Calu3 (cell line): ENCODE data around the gene SLC26A9. TPM values are rescaled to one million over a fixed set of nuclear protein-coding genes. Genes with fewer than 3 reads are reported as not detected.

Source experiments
- BruUV-seq: library from RNA; stranded (reverse); fragments of 400-500 nt; replicated peaks from 2 replicates; lab custom pipeline; 2021; lab: Mats Ljungman, UMichigan
- CTCF ChIA-PET: fragments of 300-600 bp; sonication (Branson Sonifier 250); formaldehyde crosslinking; loops from one replicate; lab custom pipeline; 2022; ENCODE audit warnings: antibody characterized with exemption; lab: Charles Lee
- DNase-seq: peaks from one replicate; pipeline ENCODE4 v3.0.0; 2022
- H3K27ac Mint-ChIP-seq: one replicate; pipeline ENCODE4 v1.8.0; 2022; ENCODE audit warnings: mixed read lengths; ENCODE audit not compliant: unreplicated experiment
- H3K27me3 Mint-ChIP-seq: one replicate; pipeline ENCODE4 v1.8.0; 2022; ENCODE audit warnings: mixed read lengths; ENCODE audit not compliant: unreplicated experiment
- H3K36me3 Mint-ChIP-seq: one replicate; pipeline ENCODE4 v1.8.0; 2022; ENCODE audit warnings: mild to moderate bottlenecking, moderate library complexity, mixed read lengths; ENCODE audit not compliant: insufficient read depth, unreplicated experiment
- H3K4me1 Mint-ChIP-seq: one replicate; pipeline ENCODE4 v1.8.0; 2022; ENCODE audit warnings: mild to moderate bottlenecking, low read depth, mixed read lengths; ENCODE audit not compliant: unreplicated experiment
- H3K4me3 Mint-ChIP-seq: one replicate; pipeline ENCODE4 v1.8.0; 2022; ENCODE audit warnings: mild to moderate bottlenecking, low read depth, moderate library complexity, mixed read lengths; ENCODE audit not compliant: unreplicated experiment
- H3K9me3 Mint-ChIP-seq: one replicate; pipeline ENCODE4 v1.8.0; 2022; ENCODE audit warnings: low read depth, mixed read lengths; ENCODE audit not compliant: unreplicated experiment
- intact Hi-C: fragments of 100-400 bp; cut with micrococcal nuclease; formaldehyde crosslinking; loops from one replicate; pipeline ENCODE4 v1.10.0; 2022; ENCODE audit not compliant: unreplicated experiment
- total RNA-seq: library from RNA; stranded (reverse); gene quantifications from 2 replicates; pipeline ENCODE4 v1.2.3, GENCODE V29; 2022
- TF ChIP-seq, protein P1 (sequence below): fragments of 200-600 bp; IDR thresholded peaks from one replicate; pipeline ENCODE4 v1.8.0; 2022; ENCODE audit warnings: antibody characterized with exemption; ENCODE audit not compliant: unreplicated experiment

Gene SLC26A9
- total RNA-seq, 1 experiment from 2014 or later: 7.6 TPM

DNA sequence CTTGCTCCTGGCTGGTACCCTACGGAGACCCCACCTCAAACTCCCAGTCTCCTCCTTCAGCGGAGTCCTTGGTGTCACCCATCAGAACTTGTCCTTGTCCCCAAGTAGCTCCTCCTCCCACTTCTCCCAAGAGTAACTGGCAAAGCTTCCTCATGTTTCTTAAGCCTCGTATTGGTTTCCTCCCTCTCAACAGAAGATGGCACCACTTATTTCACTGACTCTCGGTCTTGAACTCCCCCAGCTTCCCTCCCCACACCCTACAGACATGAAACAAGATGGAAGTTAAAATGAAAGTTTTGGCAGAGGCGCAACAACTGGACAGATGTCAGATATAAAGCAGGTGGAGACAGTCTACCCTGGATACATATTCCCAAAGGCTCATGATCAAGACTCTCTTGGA is 46.5 kb upstream of the SLC26A9 start:
- Mint-ChIP-seq H3K27ac (no peak overlapping the region), H3K4me1 (peaks cover 8% of the 10 kb centered on the region), H3K4me3 (no peak overlapping the region), H3K27me3 (no peaks in the 10 kb centered on the region), H3K36me3 (peaks cover 5% of the 10 kb centered on the region), H3K9me3 (no peaks in the 10 kb centered on the region)
- BruUV-seq: no TSS peak
- TF ChIP-seq, protein P1, sequence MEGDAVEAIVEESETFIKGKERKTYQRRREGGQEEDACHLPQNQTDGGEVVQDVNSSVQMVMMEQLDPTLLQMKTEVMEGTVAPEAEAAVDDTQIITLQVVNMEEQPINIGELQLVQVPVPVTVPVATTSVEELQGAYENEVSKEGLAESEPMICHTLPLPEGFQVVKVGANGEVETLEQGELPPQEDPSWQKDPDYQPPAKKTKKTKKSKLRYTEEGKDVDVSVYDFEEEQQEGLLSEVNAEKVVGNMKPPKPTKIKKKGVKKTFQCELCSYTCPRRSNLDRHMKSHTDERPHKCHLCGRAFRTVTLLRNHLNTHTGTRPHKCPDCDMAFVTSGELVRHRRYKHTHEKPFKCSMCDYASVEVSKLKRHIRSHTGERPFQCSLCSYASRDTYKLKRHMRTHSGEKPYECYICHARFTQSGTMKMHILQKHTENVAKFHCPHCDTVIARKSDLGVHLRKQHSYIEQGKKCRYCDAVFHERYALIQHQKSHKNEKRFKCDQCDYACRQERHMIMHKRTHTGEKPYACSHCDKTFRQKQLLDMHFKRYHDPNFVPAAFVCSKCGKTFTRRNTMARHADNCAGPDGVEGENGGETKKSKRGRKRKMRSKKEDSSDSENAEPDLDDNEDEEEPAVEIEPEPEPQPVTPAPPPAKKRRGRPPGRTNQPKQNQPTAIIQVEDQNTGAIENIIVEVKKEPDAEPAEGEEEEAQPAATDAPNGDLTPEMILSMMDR: no peak
- CTCF ChIA-PET: no interaction called here
- intact Hi-C loops: no loop called here
- no peak for DNase-seq

DNA sequence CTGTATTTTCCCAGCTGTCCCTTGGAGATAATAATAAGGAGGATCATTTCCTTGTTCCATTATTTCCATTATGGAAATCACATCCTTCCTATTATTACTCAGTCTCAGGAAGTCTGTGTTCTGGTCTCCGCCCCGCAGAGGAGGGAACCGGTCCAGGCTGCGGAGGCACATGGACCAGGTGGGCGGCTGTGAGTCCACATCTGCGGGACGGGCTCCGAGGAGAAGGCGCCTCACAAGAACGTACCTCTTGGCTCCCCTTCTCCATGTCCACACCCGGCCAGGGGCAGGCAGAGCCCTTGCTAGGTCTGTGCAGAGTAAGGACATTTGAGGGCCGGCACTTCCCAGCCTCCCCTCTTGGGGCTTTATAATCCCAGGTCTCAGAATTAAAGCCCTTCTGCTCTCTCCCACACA is 45.3 kb upstream of the SLC26A9 start:
- intact Hi-C loops: no loop called here

DNA sequence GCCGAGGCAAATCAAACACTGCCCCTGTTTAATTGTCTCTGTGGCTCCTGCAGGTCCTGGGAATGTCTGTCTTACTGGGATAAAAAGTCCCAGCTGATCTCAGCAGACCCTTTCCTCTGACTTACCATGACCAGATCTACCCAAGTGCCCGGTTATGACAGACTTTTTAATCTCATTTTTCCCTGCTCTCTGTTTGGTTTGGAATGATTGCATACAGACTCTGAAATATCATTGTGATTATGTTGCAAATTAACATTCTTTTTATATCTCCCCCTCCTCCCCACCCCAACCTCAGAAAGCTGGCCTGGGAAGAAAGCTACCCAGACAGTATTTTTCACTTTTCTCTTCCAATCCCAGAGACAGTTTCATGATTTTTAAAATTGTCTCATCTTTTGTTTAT is 43.6 kb upstream of the SLC26A9 start:
- intact Hi-C loops: no loop called here
- H3K4me3 Mint-ChIP-seq: no peak overlapping the region
- H3K27ac Mint-ChIP-seq: no peak overlapping the region
- peaks cover 35% of the 10 kb centered on the region for H3K4me1 Mint-ChIP-seq
- peaks cover 5% of the 10 kb centered on the region for H3K9me3 Mint-ChIP-seq
- H3K36me3 Mint-ChIP-seq: peaks cover 5% of the 10 kb centered on the region
- BruUV-seq: no TSS peak
- DNase-seq: no peak
- TF ChIP-seq, protein P1: no peak
- CTCF ChIA-PET: interaction anchor here (0.6 to 2.7 kb wide), 10 partner anchors 10 to 126 kb away, joined by 3 to 24 read pairs (median 6); partner anchors contain the start of gene RAB7B
- no peaks in the 10 kb centered on the region for H3K27me3 Mint-ChIP-seq

More for the DNA sequence above, 45.3 kb upstream of the SLC26A9 start:
- Mint-ChIP-seq H3K27me3 (no peaks in the 10 kb centered on the region), H3K9me3 (no peaks in the 10 kb centered on the region), H3K27ac (no peak overlapping the region), H3K4me1 (peaks cover 20% of the 10 kb centered on the region), H3K36me3 (peaks cover 5% of the 10 kb centered on the region), H3K4me3 (no peak overlapping the region)
- DNase-seq: no peak
- TF ChIP-seq, protein P1: no peak
- CTCF ChIA-PET: no interaction called here
- no TSS peak for BruUV-seq

DNA sequence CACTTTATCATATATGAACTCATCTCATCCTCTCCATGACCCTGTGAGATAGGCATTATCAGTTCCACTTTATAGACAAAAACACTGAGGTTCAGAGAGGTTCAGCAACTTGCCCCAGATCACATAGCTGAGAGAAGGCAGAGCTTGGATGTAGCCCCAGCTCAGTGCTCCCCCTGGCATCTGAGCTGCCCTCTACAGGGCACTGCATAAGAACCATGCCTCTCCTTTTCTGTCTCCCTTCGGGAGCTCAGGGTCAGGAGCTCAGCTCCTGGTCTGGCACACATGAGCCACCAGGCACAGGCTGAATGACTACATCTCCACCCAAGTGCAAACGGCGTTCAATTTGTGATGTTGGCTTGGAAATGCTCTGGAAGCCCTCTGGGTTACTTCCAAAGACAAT is 43.0 kb upstream of the SLC26A9 start:
- intact Hi-C loops: no loop called here
- Mint-ChIP-seq H3K4me3 (no peak overlapping the region), H3K4me1 (peaks cover 35% of the 10 kb centered on the region), H3K36me3 (peaks cover 5% of the 10 kb centered on the region), H3K27me3 (no peaks in the 10 kb centered on the region), H3K27ac (no peak overlapping the region), H3K9me3 (peaks cover 6% of the 10 kb centered on the region)
- TF ChIP-seq, protein P1: no peak
- DNase-seq: peak; percentile 28
- CTCF ChIA-PET: interaction anchor here (0.6 to 2.7 kb wide), 10 partner anchors 9 to 126 kb away, joined by 3 to 24 read pairs (median 6); partner anchors contain the start of gene RAB7B
- no TSS peak for BruUV-seq
